Gastroesophageal sphincter (tissue), 4 donors: ENCODE data around the gene KRTAP13-2. TPM values are rescaled to one million over a fixed set of nuclear protein-coding genes. Genes with fewer than 3 reads are reported as not detected.

Experiments used
- ATAC-seq: fragments of 150-250 bp; one replicate; pipeline ENCODE4 v1.9.1; 2016; ENCODE audit warnings: mild to moderate bottlenecking, moderate library complexity
- H3K27ac ChIP-seq, 4 donors: fragments of 200-600 bp; sonication (generic) in 3 of 4; 1 replicate in 3 of 4; 2 replicates in 1 of 4; pipeline ENCODE4 v1.5.1; 2016 to 2019
- H3K27me3 ChIP-seq: fragments of 200-600 bp; sonication (generic); one replicate; pipeline ENCODE4 v1.5.1; 2019
- H3K36me3 ChIP-seq, 2 donors: fragments of 200-600 bp; sonication (generic); one replicate each; pipeline ENCODE4 v1.5.1; 2019; ENCODE audit warnings: control low read depth in 1 of 2
- H3K4me1 ChIP-seq, 3 donors: fragments of 200-600 bp; sonication (generic); 1 replicate in 2 of 3; 2 replicates in 1 of 3; pipeline ENCODE4 v1.5.1; 2016 to 2019; ENCODE audit warnings: control low read depth in 2 of 3
- H3K4me3 ChIP-seq, 2 donors: fragments of 200-600 bp; sonication (generic); one replicate each; pipeline ENCODE4 v1.5.1; 2019; ENCODE audit warnings: mild to moderate bottlenecking in 1 of 2, moderate library complexity in 1 of 2
- H3K9me3 ChIP-seq, 3 donors: fragments of 200-600 bp; sonication (generic); one replicate each; pipeline ENCODE4 v1.5.1; 2017 to 2019; ENCODE audit warnings: control low read depth in 2 of 3
- CTCF ChIP-seq, 4 experiments: fragments of 200-600 bp in 2 of 4; fragments of 450-650 bp in 2 of 4; sonication (generic) in 1 of 4; IDR thresholded peaks; one replicate each; pipeline ENCODE4 v1.5.1; 2017 to 2019; ENCODE audit warnings: antibody characterized with exemption in 4 of 4, mild to moderate bottlenecking in 2 of 4, moderate library complexity in 2 of 4
- EP300 ChIP-seq: sonication (generic); formaldehyde crosslinking; IDR thresholded peaks from one replicate; pipeline ENCODE4 v1.6.1; 2017; ENCODE audit warnings: antibody characterized with exemption, mild to moderate bottlenecking
- POLR2A ChIP-seq, 2 donors: fragments of 450-650 bp; IDR thresholded peaks; one replicate each; pipeline ENCODE4 v1.6.1; 2017; ENCODE audit warnings: antibody characterized with exemption in 2 of 2, mild to moderate bottlenecking in 2 of 2, moderate library complexity in 1 of 2
- POLR2AphosphoS5 ChIP-seq: sonication (generic); formaldehyde crosslinking; IDR thresholded peaks from one replicate; pipeline ENCODE4 v1.6.1; 2017; ENCODE audit warnings: antibody characterized with exemption
- WGBS, 2 donors: methylation state at CpG; one replicate each; pipeline ENCODE4 v1.1.5; 2018; ENCODE audit warnings: low coverage in 1 of 2; 5-methylcytosine and 5-hydroxymethylcytosine counted together
- small RNA-seq, 4 donors: library from RNA; depleted of rRNA; stranded (forward); fragments of <200 nt; gene quantifications; one replicate each; pipeline ENCODE3, GENCODE V24; 2016
- total RNA-seq, 4 donors: library from RNA; depleted of rRNA; stranded (reverse); fragments of >200 nt; gene quantifications; one replicate each; pipeline ENCODE4 v1.1.0, GENCODE V29; 2016

Gene KRTAP13-2
- total RNA-seq, 4 donors from 2014 or later: not detected

- 81 to 93% methylated on average over 4 of the region's 4 CpGs for WGBS, 2 donors
These were observed 42.7 kb downstream of the KRTAP13-2 start for GRCh38 chr21:30329203-30329875.

GRCh38 chr21:30326390-30326789, 45.7 kb downstream of the KRTAP13-2 start:
- no peak overlapping the region for H3K27ac ChIP-seq
- H3K4me3 ChIP-seq: no peak overlapping the region
- H3K27me3 ChIP-seq: no peaks in the 10 kb centered on the region
- no peaks in the 10 kb centered on the region for H3K4me1 ChIP-seq
- no peak for ATAC-seq
- TF ChIP-seq POLR2AphosphoS5: no peak
- no peak for TF ChIP-seq EP300
- TF ChIP-seq CTCF (IDR thresholded peaks at IDR 0.05): no peak
- TF ChIP-seq POLR2A (IDR thresholded peaks at IDR 0.05): no peak
- H3K36me3 ChIP-seq: no peaks in the 10 kb centered on the region
- H3K9me3 ChIP-seq: peaks cover 0 to 17% (median 0%) of the 10 kb centered on the region in 3 donors

More at GRCh38 chr21:30329203-30329875, 42.7 kb downstream of the KRTAP13-2 start:
- no peak for TF ChIP-seq POLR2A (IDR thresholded peaks at IDR 0.05)
- TF ChIP-seq CTCF (IDR thresholded peaks at IDR 0.05): no peak
- no peak for TF ChIP-seq EP300
- Histone ChIP-seq H3K36me3 (no peaks in the 10 kb centered on the region), H3K9me3 (peaks cover 0 to 17% (median 0%) of the 10 kb centered on the region in 3 donors), H3K4me1 (no peaks in the 10 kb centered on the region), H3K4me3 (no peak overlapping the region), H3K27ac (no peak overlapping the region), H3K27me3 (no peaks in the 10 kb centered on the region)
- ATAC-seq: no peak

Small RNAs within 50 kb of the gene (small RNA-seq; reads per million reads assigned to genes)
- gene KRTAP23-1 (0 reads per million in 4 donors), gene MIR4327 (0 reads per million in 4 donors)

Other genes with a start within 250 kb of the KRTAP13-2 start
- gene CLDN17, start 205.5 kb downstream of the KRTAP13-2 start, total RNA-seq: not detected
- 1 to 10 TPM in 1 of 4 donors, not detected in 3; 2.1 TPM for gene CLDN8, start 156.2 kb downstream of the KRTAP13-2 start, total RNA-seq
- not detected for gene KRTAP24-1, start 89.3 kb downstream of the KRTAP13-2 start, total RNA-seq
- not detected for gene KRTAP25-1, start 82.8 kb downstream of the KRTAP13-2 start, total RNA-seq
- gene KRTAP26-1, start 52.0 kb downstream of the KRTAP13-2 start, total RNA-seq: not detected
- gene KRTAP27-1, start 34.6 kb downstream of the KRTAP13-2 start, total RNA-seq: not detected
- not detected for gene KRTAP23-1, start 23.7 kb downstream of the KRTAP13-2 start, total RNA-seq
- gene KRTAP13-1, start 23.8 kb upstream of the KRTAP13-2 start, total RNA-seq: not detected
- not detected for gene KRTAP13-3, start 53.7 kb upstream of the KRTAP13-2 start, total RNA-seq
- gene KRTAP13-4, start 57.9 kb upstream of the KRTAP13-2 start, total RNA-seq: not detected
- gene KRTAP15-1, start 68.0 kb upstream of the KRTAP13-2 start, total RNA-seq: not detected
- not detected for gene KRTAP19-1, start 108.1 kb upstream of the KRTAP13-2 start, total RNA-seq
- not detected for gene KRTAP19-2, start 115.2 kb upstream of the KRTAP13-2 start, total RNA-seq
- gene KRTAP19-3, start 119.7 kb upstream of the KRTAP13-2 start, total RNA-seq: 1 to 10 TPM in 1 of 4 donors, not detected in 3; 1.7 TPM
- gene KRTAP19-4, start 124.9 kb upstream of the KRTAP13-2 start, total RNA-seq: not detected
- not detected for gene KRTAP19-5, start 129.9 kb upstream of the KRTAP13-2 start, total RNA-seq
- gene KRTAP19-6, start 169.6 kb upstream of the KRTAP13-2 start, total RNA-seq: not detected
- gene KRTAP19-7, start 189.0 kb upstream of the KRTAP13-2 start, total RNA-seq: not detected
- not detected for gene KRTAP22-2, start 218.1 kb upstream of the KRTAP13-2 start, total RNA-seq
- gene KRTAP6-3, start 220.2 kb upstream of the KRTAP13-2 start, total RNA-seq: not detected
- not detected for gene KRTAP6-2, start 226.6 kb upstream of the KRTAP13-2 start, total RNA-seq
- not detected for gene KRTAP22-1, start 228.8 kb upstream of the KRTAP13-2 start, total RNA-seq
- not detected for gene KRTAP6-1, start 241.7 kb upstream of the KRTAP13-2 start, total RNA-seq
- not detected for gene KRTAP20-1, start 244.2 kb upstream of the KRTAP13-2 start, total RNA-seq
- gene KRTAP20-4, start 248.4 kb upstream of the KRTAP13-2 start, total RNA-seq: not detected